IPS DF 4.7 (cell line): ENCODE results near the gene RNF167.

Experiments used
- DNase-seq: peaks from one replicate; pipeline ENCODE4 v3.0.0-alpha.2; 2013; ENCODE audit warnings: low spot score; ENCODE audit errors: extremely low read depth

RNF167 gene

GRCh38 chr17:4938688-4939545 is 1.2 kb upstream of the RNF167 start:
- no peak for DNase-seq

GRCh38 chr17:4939546-4939795 is 597 bp upstream of the RNF167 start:
- no peak for DNase-seq

- no peak for DNase-seq
Observed at GRCh38 chr17:4940555-4941318, 669 bp downstream of the RNF167 start.

DNA sequence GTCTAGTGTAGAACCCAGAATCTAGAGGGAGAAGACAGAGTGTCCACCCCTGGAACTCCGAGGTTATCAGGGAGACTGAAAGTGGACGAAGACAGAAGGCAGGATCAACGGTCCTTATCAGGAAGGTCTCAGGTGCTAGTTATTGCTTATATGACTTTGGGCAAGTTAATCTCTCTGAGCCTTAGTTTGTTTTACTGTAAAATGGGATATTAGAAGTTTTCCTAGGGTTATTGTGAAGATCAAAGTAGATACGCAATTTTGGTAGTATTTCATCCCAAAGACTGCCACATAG is 1.2 kb downstream of the RNF167 start:
- no peak for DNase-seq

DNA sequence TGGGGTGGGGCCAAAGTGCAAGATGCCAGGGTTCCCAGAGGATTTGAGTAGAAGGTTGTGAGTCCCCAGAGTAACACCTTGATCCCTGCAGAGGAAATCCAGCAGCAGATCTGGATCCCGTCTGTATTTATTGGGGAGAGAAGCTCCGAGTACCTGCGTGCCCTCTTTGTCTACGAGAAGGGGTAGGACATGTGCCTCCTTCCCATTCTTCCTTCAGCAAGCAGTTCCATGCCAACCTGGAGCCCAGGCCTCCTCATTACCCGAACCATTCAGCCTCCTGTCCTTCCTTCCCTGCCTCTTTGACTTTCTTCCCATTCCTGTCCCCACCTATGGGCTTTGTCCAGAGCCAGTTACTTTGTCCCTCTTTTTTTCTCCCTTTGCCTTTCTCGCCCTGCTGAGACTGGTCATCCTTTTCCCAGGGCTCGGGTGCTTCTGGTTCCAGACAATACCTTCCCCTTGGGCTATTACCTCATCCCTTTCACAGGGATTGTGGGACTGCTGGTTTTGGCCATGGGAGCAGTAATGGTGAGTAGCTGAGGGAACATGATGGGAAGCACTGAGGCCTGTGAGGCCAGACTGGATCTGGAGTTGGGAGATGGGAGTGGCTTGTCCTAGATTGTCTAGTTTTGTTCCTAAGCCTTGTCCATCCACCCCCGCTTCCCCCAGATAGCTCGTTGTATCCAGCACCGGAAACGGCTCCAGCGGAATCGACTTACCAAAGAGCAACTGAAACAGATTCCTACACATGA is 2.9 kb downstream of the RNF167 start:
- no peak for DNase-seq

GRCh38 chr17:4944163-4944553 is 4.1 kb downstream of the RNF167 start:
- DNase-seq, result no peak

- DNase-seq, result no peak
Observed at GRCh38 chr17:4944554-4945175, 4.6 kb downstream of the RNF167 start.

DNA sequence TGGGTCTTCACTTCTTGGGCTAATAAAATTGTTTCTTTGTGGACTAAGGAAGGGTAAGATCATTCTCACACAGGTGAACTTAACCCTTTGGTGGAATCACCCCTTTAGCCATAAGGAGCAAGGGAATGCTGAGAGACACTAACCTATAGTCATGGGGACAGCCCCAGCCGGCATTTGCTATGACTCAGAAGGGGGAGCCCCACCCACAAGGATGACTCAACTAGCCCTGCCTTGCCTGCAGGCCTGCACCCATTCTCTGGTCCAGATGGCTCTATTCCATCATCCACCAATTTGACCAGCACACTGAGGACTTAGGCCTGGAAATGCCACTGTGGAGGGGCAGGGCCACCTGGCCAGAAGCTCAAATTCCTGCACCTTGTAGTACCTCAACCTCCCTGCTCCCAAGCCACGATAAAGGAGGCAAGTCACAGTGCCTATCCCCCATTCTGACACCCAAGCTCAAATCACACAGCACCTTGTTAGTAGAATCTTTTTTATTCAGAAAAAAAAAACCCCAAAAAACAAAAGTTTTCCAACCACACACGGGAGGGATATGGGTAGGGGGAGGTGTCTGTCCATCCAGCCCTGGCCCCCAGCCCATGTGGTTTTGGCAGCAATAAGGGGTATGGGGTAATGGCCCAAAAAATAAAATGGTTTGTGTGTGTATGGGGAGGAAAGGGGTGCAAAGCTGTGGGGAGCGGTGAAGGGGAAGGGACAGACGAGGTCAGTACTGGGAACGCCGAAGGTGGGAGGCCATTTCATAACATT is 5.3 kb downstream of the RNF167 start:
- no peak for DNase-seq

- DNase-seq, result no peak
Observed at GRCh38 chr17:4945944-4946280, 5.8 kb downstream of the RNF167 start.

- no peak for DNase-seq
Observed at GRCh38 chr17:4946312-4946976, 6.4 kb downstream of the RNF167 start.

- DNase-seq, result no peak
Observed at GRCh38 chr17:4947010-4947410, 6.9 kb downstream of the RNF167 start.

DNA sequence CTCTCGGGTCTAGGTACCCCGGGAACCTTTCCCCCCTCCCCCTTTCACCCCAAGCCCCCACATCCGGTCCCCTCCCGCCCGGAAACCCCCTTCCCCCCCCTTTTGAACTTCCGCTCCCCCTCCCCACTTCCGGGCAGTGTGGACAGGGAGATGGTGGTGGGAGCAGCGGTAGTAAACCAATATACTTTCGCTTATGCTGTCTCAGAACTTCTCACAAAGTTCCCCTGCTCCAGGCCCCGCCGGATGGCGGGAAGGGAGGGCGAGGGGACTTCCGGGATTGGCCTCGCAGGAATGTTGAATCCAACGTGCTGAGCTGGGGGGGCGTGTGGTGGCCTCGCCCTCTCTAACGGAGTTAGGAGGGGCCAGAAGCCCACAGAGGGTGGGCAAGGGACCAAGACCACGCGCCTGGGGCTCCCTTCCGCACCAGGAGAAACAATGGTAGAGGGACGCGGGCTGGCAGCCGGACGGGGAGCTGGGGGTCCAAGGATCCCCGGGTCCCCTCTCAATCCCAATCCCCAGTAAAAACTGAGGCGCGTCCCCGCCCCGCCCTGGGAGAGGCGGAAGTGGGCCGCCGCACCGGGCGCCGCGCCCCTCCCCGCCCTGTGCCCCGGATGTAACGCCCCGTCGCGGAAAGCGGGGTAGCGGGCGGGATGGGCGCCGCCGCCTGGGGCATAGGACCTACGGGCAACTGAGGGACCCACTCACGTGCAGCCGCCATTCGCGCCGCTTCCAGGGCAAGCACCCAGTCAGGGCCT is 7.5 kb downstream of the RNF167 start:
- no peak for DNase-seq

DNA sequence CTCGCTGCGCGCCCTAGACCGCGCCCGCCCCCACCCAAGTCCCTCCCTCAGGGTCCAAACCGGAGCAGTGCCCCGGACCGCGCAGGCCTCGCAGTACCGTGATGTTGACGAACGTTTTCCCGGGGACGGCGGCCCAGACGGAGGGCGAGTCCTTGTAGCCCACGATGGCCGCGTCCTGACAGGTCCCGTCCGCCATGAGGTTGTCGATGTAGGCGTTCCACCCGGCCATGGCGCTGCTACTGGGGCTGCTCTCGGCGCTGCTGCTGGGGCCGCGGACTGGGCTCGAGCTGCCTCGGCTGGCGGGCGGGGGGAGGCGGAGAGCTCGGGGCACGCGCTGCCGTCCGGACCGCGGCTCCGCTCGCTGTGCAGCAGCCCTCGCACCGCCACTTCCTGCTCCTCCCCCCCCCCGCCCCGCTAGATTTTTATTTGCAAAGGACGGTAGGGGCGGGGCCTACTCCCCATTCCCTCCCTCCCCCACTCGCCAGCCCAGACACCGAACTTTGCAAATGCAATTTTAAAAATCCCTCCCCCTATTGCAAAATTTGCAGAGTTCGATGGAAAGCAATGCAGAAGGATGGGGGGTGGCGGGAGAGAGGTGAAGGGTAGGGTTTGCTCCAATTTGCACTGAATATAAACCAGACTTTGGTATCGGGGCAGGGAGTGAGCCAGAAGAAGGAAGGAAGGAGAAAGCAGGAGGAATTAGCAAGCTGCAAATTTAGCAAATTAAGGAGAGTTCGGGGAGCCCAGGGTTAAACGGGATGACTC is 8.3 kb downstream of the RNF167 start, which contains the start of gene PFN1:
Gene PFN1, minus strand, starts transcription at position 365 of the 765 bp plus-strand sequence. Its CDS starts 136 bp downstream, at position 229.
- DNase-seq, result no peak

GRCh38 chr17:4948931-4949320 is 8.9 kb downstream of the RNF167 start:
- DNase-seq, result no peak

GRCh38 chr17:4949321-4950074 is 9.4 kb downstream of the RNF167 start:
- DNase-seq, result no peak

DNA sequence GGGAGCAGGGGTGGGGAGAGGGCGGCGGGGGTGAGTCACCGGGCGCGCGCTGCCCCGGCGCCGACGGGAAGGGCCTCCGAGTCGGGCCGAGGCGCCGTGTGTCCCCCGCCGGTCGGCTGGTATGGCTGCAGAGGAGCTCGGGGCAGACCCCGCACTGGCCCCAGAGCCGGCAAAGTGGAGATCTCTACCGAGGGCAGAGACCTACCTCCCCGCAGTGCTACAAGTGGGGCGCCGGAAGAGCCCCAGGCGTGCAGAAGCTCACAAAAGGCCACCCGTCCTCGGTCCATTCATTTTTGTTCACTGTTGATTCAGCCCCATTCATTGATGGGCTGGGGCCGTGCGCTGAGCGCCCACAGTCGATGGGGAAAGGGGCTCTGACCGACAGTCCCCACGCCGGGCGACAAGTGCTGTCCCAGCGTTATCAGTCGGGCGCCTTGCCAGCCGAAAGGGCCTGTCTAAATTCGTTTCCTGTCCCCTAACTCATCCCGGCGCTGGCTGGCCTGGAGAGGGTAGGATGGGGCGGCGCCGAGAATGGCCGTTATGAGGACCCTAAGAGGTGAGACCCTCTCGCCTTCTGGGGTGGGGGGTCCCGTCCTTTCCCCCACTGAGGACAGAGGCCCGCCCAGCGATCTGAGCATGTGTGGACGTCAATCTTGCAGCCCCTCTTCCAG is 10.1 kb downstream of the RNF167 start:
- no peak for DNase-seq

DNA sequence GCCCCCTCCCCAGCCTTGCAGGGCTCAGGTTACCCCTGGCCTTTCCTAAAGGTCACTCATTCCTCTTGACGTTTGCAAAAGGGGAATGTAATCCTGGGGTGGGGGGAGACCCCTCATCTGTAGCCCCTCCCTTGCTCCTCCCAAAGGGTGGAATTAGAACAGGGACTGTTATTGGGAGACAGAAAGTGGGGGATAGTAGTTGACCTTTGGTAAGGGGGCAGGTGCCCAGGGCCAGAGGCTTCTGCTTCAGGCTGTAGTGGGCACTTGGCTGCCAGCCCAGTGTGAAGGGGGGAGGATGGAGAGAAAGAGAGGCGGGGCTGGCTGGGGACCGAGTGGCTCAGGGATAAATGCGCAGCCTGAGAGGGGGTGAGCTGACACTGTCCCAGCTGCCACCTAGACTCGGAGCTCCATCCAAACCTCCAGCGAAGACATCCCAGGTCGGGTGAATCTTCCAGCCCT is 10.7 kb downstream of the RNF167 start, which contains the start of gene ENO3:
Gene ENO3, plus strand, starts transcription at position 374 of the 459 bp plus-strand sequence. CDS start 711 bp downstream, outside the sequence.
- DNase-seq, result no peak

- no peak for DNase-seq
Observed at GRCh38 chr17:4951486-4951885, 11.4 kb downstream of the RNF167 start.
